ENCODE data around the gene MUTYH.

Gene MUTYH

GRCh38 chr1:45337630-45338325 lies 2.5 kb downstream of the MUTYH start:
- ATAC-seq (no peak), DNase-seq (no peak)
- H3K4me1 Mint-ChIP-seq: peaks cover 48% of the 10 kb centered on the region
- H3K27me3 Mint-ChIP-seq: no peaks in the 10 kb centered on the region
- H3K27ac Mint-ChIP-seq: peak overlapping the region; percentile 43
- peaks cover 4% of the 10 kb centered on the region for H3K9me3 Mint-ChIP-seq
- H3K36me3 Mint-ChIP-seq (ENCODE audit: low read depth): peaks cover 41% of the 10 kb centered on the region
- H3K4me3 Mint-ChIP-seq: peak overlapping the region; percentile 100

- Mint-ChIP-seq H3K36me3 (ENCODE audit: low read depth) (peaks cover 28% of the 10 kb centered on the region), H3K4me1 (peaks cover 32% of the 10 kb centered on the region), H3K4me3 (no peak overlapping the region), H3K9me3 (peaks cover 4% of the 10 kb centered on the region), H3K27me3 (no peaks in the 10 kb centered on the region), H3K27ac (no peak overlapping the region)
- DNase-seq (no peak), ATAC-seq (no peak)
Measured at GRCh38 chr1:45335855-45336324, 4.3 kb downstream of the MUTYH start.

- ATAC-seq (no peak), DNase-seq (no peak)
- H3K27ac Mint-ChIP-seq: no peak overlapping the region
- H3K4me3 Mint-ChIP-seq: no peak overlapping the region
- H3K9me3 Mint-ChIP-seq: peaks cover 4% of the 10 kb centered on the region
- H3K4me1 Mint-ChIP-seq: peaks cover 29% of the 10 kb centered on the region
- H3K36me3 Mint-ChIP-seq (ENCODE audit: low read depth): peaks cover 21% of the 10 kb centered on the region
- H3K27me3 Mint-ChIP-seq: no peaks in the 10 kb centered on the region
Measured at GRCh38 chr1:45334308-45335245, 5.7 kb downstream of the MUTYH start.

GRCh38 chr1:45332346-45332720 lies 7.9 kb downstream of the MUTYH start:
- Mint-ChIP-seq H3K27me3 (no peaks in the 10 kb centered on the region), H3K36me3 (ENCODE audit: low read depth) (peaks cover 22% of the 10 kb centered on the region), H3K27ac (no peak overlapping the region), H3K9me3 (no peaks in the 10 kb centered on the region), H3K4me3 (no peak overlapping the region), H3K4me1 (peaks cover 27% of the 10 kb centered on the region)
- DNase-seq: no peak
- no peak for ATAC-seq

GRCh38 chr1:45331436-45332345 lies 8.5 kb downstream of the MUTYH start:
- no peak overlapping the region for H3K4me3 Mint-ChIP-seq
- ATAC-seq (no peak), DNase-seq (no peak)
- H3K36me3 Mint-ChIP-seq (ENCODE audit: low read depth): peaks cover 22% of the 10 kb centered on the region
- H3K9me3 Mint-ChIP-seq: no peaks in the 10 kb centered on the region
- no peaks in the 10 kb centered on the region for H3K27me3 Mint-ChIP-seq
- H3K27ac Mint-ChIP-seq: no peak overlapping the region
- peaks cover 27% of the 10 kb centered on the region for H3K4me1 Mint-ChIP-seq

- Mint-ChIP-seq H3K4me1 (peaks cover 29% of the 10 kb centered on the region), H3K36me3 (ENCODE audit: low read depth) (peaks cover 22% of the 10 kb centered on the region), H3K9me3 (no peaks in the 10 kb centered on the region), H3K4me3 (peak overlapping the region; percentile 85), H3K27me3 (no peaks in the 10 kb centered on the region), H3K27ac (peak overlapping the region; percentile 32)
- ATAC-seq: no peak
- DNase-seq: no peak
Measured at GRCh38 chr1:45329445-45329844, 10.8 kb downstream of the MUTYH start.

GRCh38 chr1:45328680-45329079 lies 11.6 kb downstream of the MUTYH start:
- Mint-ChIP-seq H3K27me3 (no peaks in the 10 kb centered on the region), H3K4me3 (peak overlapping the region; percentile 85), H3K4me1 (peaks cover 26% of the 10 kb centered on the region), H3K36me3 (ENCODE audit: low read depth) (peaks cover 22% of the 10 kb centered on the region), H3K27ac (peak overlapping the region; percentile 76), H3K9me3 (no peaks in the 10 kb centered on the region)
- DNase-seq (no peak), ATAC-seq (no peak)

- peak; percentile 31 for ATAC-seq
- no peaks in the 10 kb centered on the region for H3K9me3 Mint-ChIP-seq
- peaks cover 22% of the 10 kb centered on the region for H3K36me3 Mint-ChIP-seq (ENCODE audit: low read depth)
- H3K4me1 Mint-ChIP-seq: peaks cover 26% of the 10 kb centered on the region
- peak overlapping the region; percentile 85 for H3K4me3 Mint-ChIP-seq
- peak overlapping the region; percentile 75 for H3K27ac Mint-ChIP-seq
- H3K27me3 Mint-ChIP-seq: no peaks in the 10 kb centered on the region
- DNase-seq: no peak
Measured at GRCh38 chr1:45327644-45328515, 12.4 kb downstream of the MUTYH start.

GRCh38 chr1:45326627-45327623 lies 13.3 kb downstream of the MUTYH start, which contains the start of gene HPDL:
TSS of gene HPDL (plus strand) at chr1:45326895. CDS start at chr1:45327149, 254 bp downstream.
- H3K27ac Mint-ChIP-seq: peak within 1 kb of the TSS; percentile 88
- H3K4me1 Mint-ChIP-seq: peaks cover 26% of the 10 kb centered on the region
- H3K27me3 Mint-ChIP-seq: no peaks in the 10 kb centered on the region
- H3K4me3 Mint-ChIP-seq: peak within 1 kb of the TSS; percentile 85
- H3K9me3 Mint-ChIP-seq: no peaks in the 10 kb centered on the region
- peak; percentile 85 for ATAC-seq
- DNase-seq: peak; percentile 84
- peaks cover 20% of the 10 kb centered on the region for H3K36me3 Mint-ChIP-seq (ENCODE audit: low read depth)

GRCh38 chr1:45325851-45326506 lies 14.3 kb downstream of the MUTYH start:
- ATAC-seq: no peak
- no peaks in the 10 kb centered on the region for H3K27me3 Mint-ChIP-seq

GRCh38 chr1:45322486-45323040 lies 17.7 kb downstream of the MUTYH start:
- Mint-ChIP-seq H3K9me3 (no peaks in the 10 kb centered on the region), H3K4me3 (no peak overlapping the region), H3K4me1 (peaks cover 7% of the 10 kb centered on the region), H3K27ac (no peak overlapping the region), H3K36me3 (ENCODE audit: low read depth) (no peaks in the 10 kb centered on the region), H3K27me3 (no peaks in the 10 kb centered on the region)
- DNase-seq (no peak), ATAC-seq (no peak)

More at GRCh38 chr1:45325851-45326506, 14.3 kb downstream of the MUTYH start:
- no peak for DNase-seq
- Mint-ChIP-seq H3K27ac (peak overlapping the region; percentile 88), H3K4me3 (peak overlapping the region; percentile 85), H3K36me3 (ENCODE audit: low read depth) (peaks cover 20% of the 10 kb centered on the region), H3K9me3 (no peaks in the 10 kb centered on the region), H3K4me1 (peaks cover 26% of the 10 kb centered on the region)

- Mint-ChIP-seq H3K27me3 (no peaks in the 10 kb centered on the region), H3K4me1 (peaks cover 5% of the 10 kb centered on the region), H3K4me3 (no peak overlapping the region), H3K27ac (no peak overlapping the region), H3K36me3 (ENCODE audit: low read depth) (no peaks in the 10 kb centered on the region), H3K9me3 (no peaks in the 10 kb centered on the region)
- no peak for DNase-seq
- ATAC-seq: no peak
Measured at GRCh38 chr1:45321444-45321843, 18.8 kb downstream of the MUTYH start.

Data from activated naive CD8-positive, alpha-beta T cell treated with anti-CD3 and anti-CD28 coated beads, Interleukin-2, amount 50 U/mL, for 24 hours (primary cell).